ENCODE measurements around the gene METTL6.

Gene METTL6

GRCh38 chr3:15361494-15362214, 65.7 kb downstream of the METTL6 start:
- peak; percentile 80 for DNase-seq (ENCODE audit: low spot score)
- no peak for TF ChIP-seq CTCF (IDR thresholded peaks at IDR 0.05; ENCODE audit: borderline replicate concordance, control extremely low read depth, extremely low read depth, insufficient read depth, missing control alignments)
- in situ Hi-C loops (cut with MboI; ENCODE audit: low sequenced_read_pairs, unreplicated experiment) = no loop called here

- no peak for TF ChIP-seq CTCF (IDR thresholded peaks at IDR 0.05; ENCODE audit: borderline replicate concordance, control extremely low read depth, extremely low read depth, insufficient read depth, missing control alignments)
- in situ Hi-C loops (cut with MboI; ENCODE audit: low sequenced_read_pairs, unreplicated experiment) = no loop called here
- DNase-seq (ENCODE audit: low spot score) = no peak
Measured at GRCh38 chr3:15360788-15361493, 66.4 kb downstream of the METTL6 start.
